PC-3 (cell line): ENCODE data around the gene RUFY3. TPM values are rescaled to one million over a fixed set of nuclear protein-coding genes. Genes with fewer than 3 reads are reported as not detected.

ENCODE experiments used
- ATAC-seq: fragments of 200-7000 bp; cut with Tn5 transposase; 2 replicates; pipeline ENCODE4 v1.9.1; 2020; ENCODE audit warnings: mild to moderate bottlenecking, moderate library complexity
- BruUV-seq: library from RNA; stranded (reverse); fragments of 400-500 nt; replicated peaks from 2 replicates; lab custom pipeline; 2021; lab: Mats Ljungman, UMichigan
- CTCF ChIA-PET: fragments of 300-600 bp; sonication (Branson Sonifier 250); formaldehyde crosslinking; loops from one replicate; lab custom pipeline; 2022; ENCODE audit warnings: antibody characterized with exemption; lab: Charles Lee
- POLR2A ChIA-PET: fragments of 300-600 bp; sonication (Branson Sonifier 250); formaldehyde crosslinking; loops from one replicate; lab custom pipeline; 2022; ENCODE audit warnings: antibody characterized with exemption; ENCODE audit not compliant: unreplicated experiment; lab: Charles Lee
- DNase-seq: peaks from one replicate; pipeline ENCODE4 v3.0.0-alpha.2; 2015
- H2AFZ ChIP-seq: fragments of 300-600 bp; sonication (generic); 2 replicates; pipeline ENCODE4 v1.6.0; 2016; ENCODE audit warnings: antibody characterized with exemption, low read length
- H3F3A ChIP-seq: fragments of 300-600 bp; sonication (generic); one replicate; pipeline ENCODE4 v1.6.0; 2017; ENCODE audit warnings: antibody characterized with exemption, low read length, control low read depth, mild to moderate bottlenecking; ENCODE audit not compliant: unreplicated experiment
- H3K27ac ChIP-seq: fragments of 300-600 bp; sonication (generic); 2 replicates; pipeline ENCODE4 v1.5.1; 2016; ENCODE audit warnings: mild to moderate bottlenecking, low read length
- H3K27me3 ChIP-seq: fragments of 300-600 bp; sonication (generic); 2 replicates; pipeline ENCODE4 v1.6.1; 2016; ENCODE audit warnings: low read length, mixed read lengths
- H3K36me3 ChIP-seq: fragments of 300-600 bp; sonication (generic); 2 replicates; pipeline ENCODE4 v1.6.1; 2016; ENCODE audit warnings: low read depth, mixed run types, low read length, mixed read lengths
- H3K4me1 ChIP-seq: fragments of 300-600 bp; sonication (generic); 2 replicates; pipeline ENCODE4 v1.5.1; 2016; ENCODE audit warnings: low read length; ENCODE audit not compliant: insufficient read depth
- H3K4me2 ChIP-seq: fragments of 300-600 bp; sonication (generic); 2 replicates; pipeline ENCODE4 v1.6.0; 2016; ENCODE audit warnings: low read length
- H3K4me3 ChIP-seq: fragments of 300-600 bp; sonication (generic); 2 replicates; pipeline ENCODE4 v1.5.1; 2016; ENCODE audit warnings: mild to moderate bottlenecking, low read length, mixed read lengths
- H3K79me2 ChIP-seq: fragments of 300-600 bp; sonication (generic); 2 replicates; pipeline ENCODE4 v1.6.1; 2017; ENCODE audit warnings: low read length, mixed read lengths
- H3K9ac ChIP-seq: fragments of 300-600 bp; sonication (generic); 2 replicates; pipeline ENCODE4 v1.6.0; 2016; ENCODE audit warnings: mild to moderate bottlenecking, low read length
- H3K9me2 ChIP-seq: fragments of 300-600 bp; sonication (generic); replicated peaks from 2 replicates; pipeline ENCODE4 v1.6.1; 2016; ENCODE audit warnings: mixed run types, low read length, mixed read lengths
- H3K9me3 ChIP-seq: fragments of 300-600 bp; sonication (generic); 2 replicates; pipeline ENCODE4 v1.6.1; 2016; ENCODE audit warnings: low read length, mixed read lengths
- H4K20me1 ChIP-seq: fragments of 300-600 bp; sonication (generic); 2 replicates; pipeline ENCODE4 v1.6.1; 2016; ENCODE audit warnings: low read length, mixed read lengths
- EZH2 ChIP-seq: fragments of 300-600 bp; sonication (generic); IDR thresholded peaks from one replicate; pipeline ENCODE4 v1.6.1; 2017; ENCODE audit warnings: antibody characterized with exemption, mild to moderate bottlenecking, low read length; ENCODE audit not compliant: unreplicated experiment
- EZH2phosphoT487 ChIP-seq: fragments of 300-600 bp; sonication (generic); IDR thresholded peaks from 2 replicates; pipeline ENCODE4 v1.6.1; 2018; ENCODE audit warnings: mild to moderate bottlenecking, antibody characterized with exemption, low read length, borderline replicate concordance
- intact Hi-C: fragments of 100-400 bp; cut with micrococcal nuclease; formaldehyde crosslinking; loops from 2 replicates; pipeline ENCODE4 v1.9.0; 2023
- total RNA-seq: library from RNA; depleted of rRNA; stranded (reverse); fragments of >200 nt; gene quantifications from 2 replicates; pipeline ENCODE4 v1.2.3, GENCODE V29; 2014
- TF ChIP-seq, protein P1 (sequence below): fragments of 300-600 bp; sonication (generic); conservative IDR thresholded peaks from 2 replicates; pipeline ENCODE4 v1.5.1; 2017; ENCODE audit warnings: antibody characterized with exemption, low read depth, mild to moderate bottlenecking, low read length

The RUFY3 gene
- total RNA-seq, 1 experiment from 2014 or later, result 25.6 TPM

DNA sequence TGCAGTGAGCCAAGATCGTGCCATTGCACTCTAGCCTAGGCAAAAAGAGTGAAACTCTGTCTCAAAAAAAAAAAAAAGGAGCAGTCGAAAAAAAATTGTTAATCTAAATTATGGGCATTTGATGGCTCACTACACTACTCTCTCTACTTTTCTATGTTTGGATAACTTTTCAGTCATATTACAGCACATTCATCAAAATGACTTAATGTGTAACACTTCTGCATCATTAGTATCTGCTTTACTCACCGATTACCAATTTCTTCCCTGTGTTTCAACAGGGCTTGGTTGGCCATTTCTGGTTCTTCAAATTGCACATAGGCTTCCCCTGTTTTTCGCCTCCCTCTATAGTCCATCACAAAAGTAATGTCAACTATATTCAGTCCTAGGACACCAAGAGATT, 109.5 kb downstream of the RUFY3 start:
- BruUV-seq, result no TSS peak
- peaks cover 18% of the 10 kb centered on the region for H4K20me1 ChIP-seq
- no peak overlapping the region for H2AFZ ChIP-seq
- no peaks in the 10 kb centered on the region for H3K27me3 ChIP-seq
- intact Hi-C loops, result loop anchor here (10.0 kb wide), 1 partner anchor 96 kb away; no protein-coding TSS in a partner anchor
- no peaks in the 10 kb centered on the region for H3F3A ChIP-seq
- no peaks in the 10 kb centered on the region for H3K9me2 ChIP-seq
- TF ChIP-seq EZH2phosphoT487 (no peak), EZH2 (no peak)
- TF ChIP-seq, protein P1, sequence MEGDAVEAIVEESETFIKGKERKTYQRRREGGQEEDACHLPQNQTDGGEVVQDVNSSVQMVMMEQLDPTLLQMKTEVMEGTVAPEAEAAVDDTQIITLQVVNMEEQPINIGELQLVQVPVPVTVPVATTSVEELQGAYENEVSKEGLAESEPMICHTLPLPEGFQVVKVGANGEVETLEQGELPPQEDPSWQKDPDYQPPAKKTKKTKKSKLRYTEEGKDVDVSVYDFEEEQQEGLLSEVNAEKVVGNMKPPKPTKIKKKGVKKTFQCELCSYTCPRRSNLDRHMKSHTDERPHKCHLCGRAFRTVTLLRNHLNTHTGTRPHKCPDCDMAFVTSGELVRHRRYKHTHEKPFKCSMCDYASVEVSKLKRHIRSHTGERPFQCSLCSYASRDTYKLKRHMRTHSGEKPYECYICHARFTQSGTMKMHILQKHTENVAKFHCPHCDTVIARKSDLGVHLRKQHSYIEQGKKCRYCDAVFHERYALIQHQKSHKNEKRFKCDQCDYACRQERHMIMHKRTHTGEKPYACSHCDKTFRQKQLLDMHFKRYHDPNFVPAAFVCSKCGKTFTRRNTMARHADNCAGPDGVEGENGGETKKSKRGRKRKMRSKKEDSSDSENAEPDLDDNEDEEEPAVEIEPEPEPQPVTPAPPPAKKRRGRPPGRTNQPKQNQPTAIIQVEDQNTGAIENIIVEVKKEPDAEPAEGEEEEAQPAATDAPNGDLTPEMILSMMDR, result no peak
- H3K9me3 ChIP-seq, result no peaks in the 10 kb centered on the region
- no peak for ATAC-seq
- no peak overlapping the region for H3K9ac ChIP-seq
- POLR2A ChIA-PET, result no interaction called here
- H3K4me3 ChIP-seq, result no peak overlapping the region
- CTCF ChIA-PET, result no interaction called here
- peaks cover 38% of the 10 kb centered on the region for H3K79me2 ChIP-seq
- DNase-seq, result no peak
- H3K4me2 ChIP-seq, result no peak overlapping the region
- no peak overlapping the region for H3K27ac ChIP-seq
- H3K36me3 ChIP-seq, result peaks cover 66% of the 10 kb centered on the region
- peaks cover 6% of the 10 kb centered on the region for H3K4me1 ChIP-seq

DNA sequence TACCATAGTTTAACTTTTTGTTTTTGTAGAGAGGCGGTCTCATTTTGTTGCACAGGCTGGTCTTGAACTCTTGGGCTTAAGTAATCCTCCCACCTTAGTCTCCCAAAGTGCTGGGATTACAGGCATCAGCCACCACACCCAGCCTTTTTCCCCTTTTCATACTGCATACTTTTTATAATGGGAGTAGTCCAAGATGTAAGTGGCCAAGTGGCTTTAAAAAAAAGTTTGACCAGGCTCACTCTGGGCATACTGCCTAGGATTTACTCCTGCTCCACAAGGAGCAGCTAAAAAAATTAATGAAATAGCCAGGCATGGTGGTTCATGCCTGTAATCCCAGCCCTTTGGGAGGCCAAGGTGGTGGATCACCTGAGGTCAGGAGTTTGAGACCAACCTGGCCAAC, 111.9 kb downstream of the RUFY3 start:
- POLR2A ChIA-PET, result no interaction called here
- TF ChIP-seq, protein P1, result no peak
- TF ChIP-seq EZH2phosphoT487, result no peak
- TF ChIP-seq EZH2, result no peak

DNA sequence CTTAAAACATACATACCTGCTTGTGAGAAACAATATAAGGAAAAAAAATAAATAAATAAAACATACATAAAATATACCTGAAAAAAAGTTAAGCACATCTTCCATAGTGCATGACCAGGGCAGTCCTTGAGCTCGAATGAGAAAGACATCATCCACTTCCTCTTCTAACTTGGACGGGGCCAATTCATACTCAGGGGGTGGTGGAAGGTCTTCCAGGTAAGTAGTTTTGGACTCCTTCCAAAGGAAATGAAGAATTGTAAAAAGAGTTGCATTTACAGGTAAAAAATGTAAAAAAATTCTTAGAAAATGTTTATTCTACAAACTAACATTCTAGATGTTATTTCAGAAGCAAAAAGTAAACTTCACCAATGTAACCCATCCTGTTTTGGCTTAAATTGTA, 114.3 kb downstream of the RUFY3 start:
- no TSS peak for BruUV-seq
- peak overlapping the region; percentile 86 for H3K4me2 ChIP-seq
- CTCF ChIA-PET, result no interaction called here
- H3K9me3 ChIP-seq, result no peaks in the 10 kb centered on the region
- POLR2A ChIA-PET, result no interaction called here
- ATAC-seq (no peak), DNase-seq (no peak)
- H4K20me1 ChIP-seq, result peaks cover 41% of the 10 kb centered on the region
- H3K27ac ChIP-seq, result no peak overlapping the region
- H2AFZ ChIP-seq, result no peak overlapping the region
- TF ChIP-seq EZH2, result no peak
- H3K36me3 ChIP-seq, result peaks cover 36% of the 10 kb centered on the region
- H3K9ac ChIP-seq, result no peak overlapping the region
- H3K27me3 ChIP-seq, result no peaks in the 10 kb centered on the region
- H3K4me3 ChIP-seq, result peak overlapping the region; percentile 96; the same call in 1 of the 2 replicates
- intact Hi-C loops, result loop anchor here (5.0 to 10.0 kb wide), 4 partner anchors 66 to 881 kb away; partner anchors contain the start of genes MOB1B and UTP3
- H3K9me2 ChIP-seq, result no peaks in the 10 kb centered on the region
- no peaks in the 10 kb centered on the region for H3F3A ChIP-seq
- peaks cover 72% of the 10 kb centered on the region for H3K79me2 ChIP-seq
- peaks cover 13% of the 10 kb centered on the region for H3K4me1 ChIP-seq

More for the DNA sequence above, 111.9 kb downstream of the RUFY3 start:
- CTCF ChIA-PET, result no interaction called here
- DNase-seq (no peak), ATAC-seq (peak; percentile 21; the same call in 1 of the 2 replicates)
- intact Hi-C loops, result loop anchor here (10.0 kb wide), 1 partner anchor 99 kb away; no protein-coding TSS in a partner anchor
- Histone ChIP-seq H3K9me2 (no peaks in the 10 kb centered on the region), H3F3A (no peaks in the 10 kb centered on the region), H3K9me3 (no peaks in the 10 kb centered on the region), H3K4me1 (peaks cover 13% of the 10 kb centered on the region), H3K9ac (no peak overlapping the region), H3K4me3 (no peak overlapping the region), H3K36me3 (peaks cover 48% of the 10 kb centered on the region), H3K27me3 (no peaks in the 10 kb centered on the region), H4K20me1 (peaks cover 38% of the 10 kb centered on the region), H3K27ac (no peak overlapping the region), H2AFZ (no peak overlapping the region), H3K4me2 (no peak overlapping the region), H3K79me2 (peaks cover 62% of the 10 kb centered on the region)
- no TSS peak for BruUV-seq
